GM23338 (cell line): Measurements from ENCODE around the gene GSG1L. TPM values are rescaled to one million over a fixed set of nuclear protein-coding genes. Genes with fewer than 3 reads are reported as not detected.

Experiments used
- ATAC-seq: fragments of 200-7000 bp; cut with Tn5 transposase; 3 replicates; pipeline ENCODE4 v1.9.1; 2020
- DNase-seq: peaks from one replicate; pipeline ENCODE4 v3.0.0-alpha.2; 2015; ENCODE audit warnings: low spot score
- H2AFZ ChIP-seq: fragments of 200-600 bp; sonication (generic); 2 replicates; pipeline ENCODE4 v1.8.0; 2016; ENCODE audit warnings: antibody characterized with exemption, mild to moderate bottlenecking, moderate library complexity
- H3F3A ChIP-seq: fragments of 200-600 bp; sonication (generic); replicated peaks from 2 replicates; pipeline ENCODE4 v1.8.0; 2017; ENCODE audit warnings: antibody characterized with exemption, mixed run types, low read depth
- H3K27ac ChIP-seq: fragments of 200-600 bp; sonication (generic); 2 replicates; pipeline ENCODE4 v1.6.1; 2016; ENCODE audit warnings: low read depth
- H3K27me3 ChIP-seq: fragments of 200-600 bp; sonication (generic); 2 replicates; pipeline ENCODE4 v1.8.0; 2016; ENCODE audit warnings: mild to moderate bottlenecking, mixed run types, moderate library complexity; ENCODE audit not compliant: insufficient read depth
- H3K36me3 ChIP-seq: fragments of 200-600 bp; sonication (generic); 2 replicates; pipeline ENCODE4 v1.8.0; 2016; ENCODE audit warnings: mild to moderate bottlenecking; ENCODE audit not compliant: insufficient read depth
- H3K4me1 ChIP-seq: fragments of 200-600 bp; sonication (generic); 2 replicates; pipeline ENCODE4 v1.8.0; 2016; ENCODE audit warnings: mild to moderate bottlenecking, moderate library complexity; ENCODE audit not compliant: insufficient read depth
- H3K4me2 ChIP-seq: fragments of 200-600 bp; sonication (generic); 2 replicates; pipeline ENCODE4 v1.7.1; 2017; ENCODE audit warnings: mixed run types
- H3K4me3 ChIP-seq: fragments of 200-600 bp; sonication (generic); 2 replicates; pipeline ENCODE4 v1.6.1; 2016; ENCODE audit warnings: mixed run types
- H3K79me2 ChIP-seq: fragments of 200-600 bp; sonication (generic); replicated peaks from 2 replicates; pipeline ENCODE4 v1.8.0; 2017; ENCODE audit warnings: mild to moderate bottlenecking; ENCODE audit not compliant: insufficient read depth
- H3K9me2 ChIP-seq: fragments of 200-600 bp; sonication (generic); 2 replicates; pipeline ENCODE4 v1.8.0; 2017; ENCODE audit not compliant: insufficient read depth
- H4K20me1 ChIP-seq: fragments of 200-600 bp; sonication (generic); replicated peaks from 2 replicates; pipeline ENCODE4 v1.8.0; 2017; ENCODE audit warnings: mild to moderate bottlenecking; ENCODE audit not compliant: insufficient read depth
- H3K27ac Mint-ChIP-seq: 2 replicates; pipeline ENCODE4 v1.8.0; 2020; ENCODE audit warnings: inconsistent platforms, mild to moderate bottlenecking, moderate library complexity, mixed read lengths
- H3K27me3 Mint-ChIP-seq: 3 replicates; pipeline ENCODE4 v1.8.0; 2022; ENCODE audit warnings: low read depth, mild to moderate bottlenecking, moderate library complexity, mixed read lengths, inconsistent platforms; ENCODE audit not compliant: insufficient read depth, poor library complexity
- H3K36me3 Mint-ChIP-seq: 3 replicates; pipeline ENCODE4 v1.8.0; 2021; ENCODE audit warnings: low read depth, mild to moderate bottlenecking, inconsistent platforms, moderate library complexity, mixed read lengths
- H3K4me1 Mint-ChIP-seq: 3 replicates; pipeline ENCODE4 v1.8.0; 2020; ENCODE audit warnings: mild to moderate bottlenecking, inconsistent platforms, mixed read lengths
- H3K4me3 Mint-ChIP-seq: 3 replicates; pipeline ENCODE4 v1.8.0; 2021; ENCODE audit warnings: moderate library complexity, mild to moderate bottlenecking, inconsistent platforms, mixed read lengths
- H3K9me3 Mint-ChIP-seq: 3 replicates; pipeline ENCODE4 v1.8.0; 2020; ENCODE audit warnings: moderate library complexity, mild to moderate bottlenecking, inconsistent platforms, mixed read lengths
- NANOG ChIP-seq: IDR thresholded peaks from 2 replicates; pipeline ENCODE4 v1.6.1; 2016; ENCODE audit warnings: antibody characterized with exemption, borderline replicate concordance
- POLR2AphosphoS5 ChIP-seq: IDR thresholded peaks from 2 replicates; pipeline ENCODE4 v1.6.1; 2016; ENCODE audit warnings: antibody characterized with exemption, low read depth
- STAT1 ChIP-seq: IDR thresholded peaks from one replicate; pipeline ENCODE4 v1.6.1; 2016; ENCODE audit warnings: antibody characterized with exemption; ENCODE audit not compliant: unreplicated experiment
- ZNF114 ChIP-seq: fragments of 250-450 bp; sonication (Bioruptor Pico); IDR thresholded peaks from 2 replicates; pipeline ENCODE4 v1.5.0; 2020; ENCODE audit warnings: mild to moderate bottlenecking, moderate library complexity
- ZNF331 ChIP-seq: fragments of 250-450 bp; sonication (Bioruptor Pico); IDR thresholded peaks from 2 replicates; pipeline ENCODE4 v1.5.0; 2020; ENCODE audit warnings: low read depth, mild to moderate bottlenecking, moderate library complexity
- ZNF462 ChIP-seq: fragments of 250-450 bp; sonication (Bioruptor Pico); IDR thresholded peaks from 2 replicates; pipeline ENCODE4 v1.5.0; 2020; ENCODE audit warnings: mild to moderate bottlenecking, moderate library complexity
- polyA plus RNA-seq: library from polyadenylated mRNA; unstranded; fragments of >200 nt; fragmentation: Nextera tagmentation; extraction: Ambion mirVana; gene quantifications from 2 replicates; pipeline ENCODE4 v1.2.1, GENCODE V29; 2016
- total RNA-seq: library from RNA; depleted of rRNA; stranded (reverse); fragments of >200 nt; shearing (Covaris generic); gene quantifications from 2 replicates; pipeline ENCODE4 v1.2.3, GENCODE V29; 2014
- TF ChIP-seq, protein P1 (sequence below): IDR thresholded peaks from one replicate; pipeline ENCODE4 v1.6.1; 2018; ENCODE audit warnings: antibody characterized with exemption; ENCODE audit not compliant: unreplicated experiment
- TF ChIP-seq, protein P2 (sequence below), 2 experiments: fragments of 200-600 bp in 1 of 2; sonication (generic) in 1 of 2; conservative IDR thresholded peaks; 2 replicates each; pipeline versions ENCODE4 v1.5.1 to v1.6.1; 2016 to 2017; ENCODE audit warnings: antibody characterized with exemption in 2 of 2, low read depth in 2 of 2, mild to moderate bottlenecking in 2 of 2, moderate library complexity in 1 of 2

GSG1L gene
- total and polyA plus RNA-seq, 2 experiments from 2014 or later: 0.36 to 0.63 TPM

GRCh38 chr16:28087140-28087660, 23.7 kb upstream of the GSG1L start:
- Mint-ChIP-seq H3K4me3 (no peak overlapping the region), H3K27me3 (peaks cover 11% of the 10 kb centered on the region), H3K36me3 (no peaks in the 10 kb centered on the region), H3K27ac (no peak overlapping the region), H3K4me1 (peaks cover 10% of the 10 kb centered on the region; the same call in 2 of the 3 replicates), H3K9me3 (no peaks in the 10 kb centered on the region; the same call in 2 of the 3 replicates)
- no peaks in the 10 kb centered on the region; the same call in 1 of the 2 replicates for H4K20me1 ChIP-seq
- ATAC-seq: no peak
- no peak overlapping the region for H3K4me3 ChIP-seq
- no peak overlapping the region for H3K4me2 ChIP-seq
- H3K27me3 ChIP-seq: no peaks in the 10 kb centered on the region
- peaks cover 8% of the 10 kb centered on the region; the same call in 1 of the 2 replicates for H3K4me1 ChIP-seq
- H3K27ac ChIP-seq: no peak overlapping the region; the same call in 1 of the 2 replicates
- DNase-seq: no peak
- H3K79me2 ChIP-seq: no peaks in the 10 kb centered on the region
- no peaks in the 10 kb centered on the region for H3K36me3 ChIP-seq
- H3K9me2 ChIP-seq: no peaks in the 10 kb centered on the region
- TF ChIP-seq ZNF462 (no peak), ZNF331 (CRISPR knock-in tag) (no peak)
- 0 out of 2 replicates have a peak, but pooled peaks cover 9% of the 10 kb centered on the region for H3F3A ChIP-seq
- no peak overlapping the region for H2AFZ ChIP-seq

GRCh38 chr16:28086186-28087139, 22.9 kb upstream of the GSG1L start:
- H3K4me3 Mint-ChIP-seq: no peak overlapping the region
- no peak for ATAC-seq
- H3K4me1 ChIP-seq: peaks cover 3% of the 10 kb centered on the region; the same call in 1 of the 2 replicates
- no peak overlapping the region for H3K4me3 ChIP-seq
- no peaks in the 10 kb centered on the region; the same call in 1 of the 2 replicates for H4K20me1 ChIP-seq
- no peaks in the 10 kb centered on the region for H3K27me3 ChIP-seq
- H3K4me1 Mint-ChIP-seq: peaks cover 5% of the 10 kb centered on the region; the same call in 1 of the 3 replicates
- H3K36me3 ChIP-seq: no peaks in the 10 kb centered on the region
- H2AFZ ChIP-seq: no peak overlapping the region
- no peak overlapping the region for H3K27ac ChIP-seq
- H3K36me3 Mint-ChIP-seq: no peaks in the 10 kb centered on the region
- no peaks in the 10 kb centered on the region for H3K9me2 ChIP-seq
- no peaks in the 10 kb centered on the region for H3K79me2 ChIP-seq
- H3K27ac Mint-ChIP-seq: no peak overlapping the region
- H3F3A ChIP-seq: 0 out of 2 replicates have a peak, but pooled peaks cover 6% of the 10 kb centered on the region
- DNase-seq: no peak
- no peaks in the 10 kb centered on the region; the same call in 2 of the 3 replicates for H3K9me3 Mint-ChIP-seq
- H3K27me3 Mint-ChIP-seq: peaks cover 9% of the 10 kb centered on the region
- H3K4me2 ChIP-seq: no peak overlapping the region
- TF ChIP-seq, protein P1, sequence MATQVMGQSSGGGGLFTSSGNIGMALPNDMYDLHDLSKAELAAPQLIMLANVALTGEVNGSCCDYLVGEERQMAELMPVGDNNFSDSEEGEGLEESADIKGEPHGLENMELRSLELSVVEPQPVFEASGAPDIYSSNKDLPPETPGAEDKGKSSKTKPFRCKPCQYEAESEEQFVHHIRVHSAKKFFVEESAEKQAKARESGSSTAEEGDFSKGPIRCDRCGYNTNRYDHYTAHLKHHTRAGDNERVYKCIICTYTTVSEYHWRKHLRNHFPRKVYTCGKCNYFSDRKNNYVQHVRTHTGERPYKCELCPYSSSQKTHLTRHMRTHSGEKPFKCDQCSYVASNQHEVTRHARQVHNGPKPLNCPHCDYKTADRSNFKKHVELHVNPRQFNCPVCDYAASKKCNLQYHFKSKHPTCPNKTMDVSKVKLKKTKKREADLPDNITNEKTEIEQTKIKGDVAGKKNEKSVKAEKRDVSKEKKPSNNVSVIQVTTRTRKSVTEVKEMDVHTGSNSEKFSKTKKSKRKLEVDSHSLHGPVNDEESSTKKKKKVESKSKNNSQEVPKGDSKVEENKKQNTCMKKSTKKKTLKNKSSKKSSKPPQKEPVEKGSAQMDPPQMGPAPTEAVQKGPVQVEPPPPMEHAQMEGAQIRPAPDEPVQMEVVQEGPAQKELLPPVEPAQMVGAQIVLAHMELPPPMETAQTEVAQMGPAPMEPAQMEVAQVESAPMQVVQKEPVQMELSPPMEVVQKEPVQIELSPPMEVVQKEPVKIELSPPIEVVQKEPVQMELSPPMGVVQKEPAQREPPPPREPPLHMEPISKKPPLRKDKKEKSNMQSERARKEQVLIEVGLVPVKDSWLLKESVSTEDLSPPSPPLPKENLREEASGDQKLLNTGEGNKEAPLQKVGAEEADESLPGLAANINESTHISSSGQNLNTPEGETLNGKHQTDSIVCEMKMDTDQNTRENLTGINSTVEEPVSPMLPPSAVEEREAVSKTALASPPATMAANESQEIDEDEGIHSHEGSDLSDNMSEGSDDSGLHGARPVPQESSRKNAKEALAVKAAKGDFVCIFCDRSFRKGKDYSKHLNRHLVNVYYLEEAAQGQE: no peak
- no peak for TF ChIP-seq NANOG
- no peak for TF ChIP-seq ZNF114 (CRISPR knock-in tag)
- TF ChIP-seq STAT1: no peak
- TF ChIP-seq, protein P2, sequence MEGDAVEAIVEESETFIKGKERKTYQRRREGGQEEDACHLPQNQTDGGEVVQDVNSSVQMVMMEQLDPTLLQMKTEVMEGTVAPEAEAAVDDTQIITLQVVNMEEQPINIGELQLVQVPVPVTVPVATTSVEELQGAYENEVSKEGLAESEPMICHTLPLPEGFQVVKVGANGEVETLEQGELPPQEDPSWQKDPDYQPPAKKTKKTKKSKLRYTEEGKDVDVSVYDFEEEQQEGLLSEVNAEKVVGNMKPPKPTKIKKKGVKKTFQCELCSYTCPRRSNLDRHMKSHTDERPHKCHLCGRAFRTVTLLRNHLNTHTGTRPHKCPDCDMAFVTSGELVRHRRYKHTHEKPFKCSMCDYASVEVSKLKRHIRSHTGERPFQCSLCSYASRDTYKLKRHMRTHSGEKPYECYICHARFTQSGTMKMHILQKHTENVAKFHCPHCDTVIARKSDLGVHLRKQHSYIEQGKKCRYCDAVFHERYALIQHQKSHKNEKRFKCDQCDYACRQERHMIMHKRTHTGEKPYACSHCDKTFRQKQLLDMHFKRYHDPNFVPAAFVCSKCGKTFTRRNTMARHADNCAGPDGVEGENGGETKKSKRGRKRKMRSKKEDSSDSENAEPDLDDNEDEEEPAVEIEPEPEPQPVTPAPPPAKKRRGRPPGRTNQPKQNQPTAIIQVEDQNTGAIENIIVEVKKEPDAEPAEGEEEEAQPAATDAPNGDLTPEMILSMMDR (conservative IDR thresholded peaks at IDR 0.05; ENCODE audit: low read depth in 2 of 2): no peak
- no peak for TF ChIP-seq POLR2AphosphoS5
